22Rv1 (cell line): ENCODE results near the gene APBA2.

Experiments
- H3K27ac ChIP-seq: fragments of 450-650 bp; 2 replicates; pipeline ENCODE4 v1.5.1; 2017
- ZFX ChIP-seq: fragments of 450-650 bp; IDR thresholded peaks from 2 replicates; pipeline ENCODE4 v1.6.1; 2017; ENCODE audit warnings: antibody characterized with exemption, borderline replicate concordance
- TF ChIP-seq, protein P1 (sequence below): fragments of 450-650 bp; IDR thresholded peaks from 2 replicates; pipeline ENCODE4 v1.5.1; 2017; ENCODE audit warnings: mild to moderate bottlenecking

APBA2 gene

DNA sequence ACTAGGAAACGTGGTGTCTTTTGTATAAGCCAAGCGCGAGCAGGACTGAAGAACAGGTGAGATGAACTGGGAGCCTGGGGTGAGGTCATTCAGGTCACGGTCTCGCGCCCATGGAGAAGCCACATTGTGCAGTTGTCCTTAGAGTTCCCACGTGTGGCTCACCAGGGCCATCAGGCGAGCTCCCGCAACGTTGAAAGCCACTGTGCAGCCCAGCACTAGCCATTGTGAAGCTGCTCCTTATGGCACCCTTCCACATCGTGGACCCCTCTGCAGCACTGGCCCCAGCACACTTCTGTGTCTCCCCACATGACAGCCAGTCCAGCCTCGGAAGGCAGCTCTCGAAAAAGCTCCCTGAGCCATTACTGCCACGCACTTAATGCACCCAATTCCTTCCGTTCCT, 7.6 kb upstream of the APBA2 start:
- TF ChIP-seq, protein P1, sequence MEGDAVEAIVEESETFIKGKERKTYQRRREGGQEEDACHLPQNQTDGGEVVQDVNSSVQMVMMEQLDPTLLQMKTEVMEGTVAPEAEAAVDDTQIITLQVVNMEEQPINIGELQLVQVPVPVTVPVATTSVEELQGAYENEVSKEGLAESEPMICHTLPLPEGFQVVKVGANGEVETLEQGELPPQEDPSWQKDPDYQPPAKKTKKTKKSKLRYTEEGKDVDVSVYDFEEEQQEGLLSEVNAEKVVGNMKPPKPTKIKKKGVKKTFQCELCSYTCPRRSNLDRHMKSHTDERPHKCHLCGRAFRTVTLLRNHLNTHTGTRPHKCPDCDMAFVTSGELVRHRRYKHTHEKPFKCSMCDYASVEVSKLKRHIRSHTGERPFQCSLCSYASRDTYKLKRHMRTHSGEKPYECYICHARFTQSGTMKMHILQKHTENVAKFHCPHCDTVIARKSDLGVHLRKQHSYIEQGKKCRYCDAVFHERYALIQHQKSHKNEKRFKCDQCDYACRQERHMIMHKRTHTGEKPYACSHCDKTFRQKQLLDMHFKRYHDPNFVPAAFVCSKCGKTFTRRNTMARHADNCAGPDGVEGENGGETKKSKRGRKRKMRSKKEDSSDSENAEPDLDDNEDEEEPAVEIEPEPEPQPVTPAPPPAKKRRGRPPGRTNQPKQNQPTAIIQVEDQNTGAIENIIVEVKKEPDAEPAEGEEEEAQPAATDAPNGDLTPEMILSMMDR: no peak
- TF ChIP-seq ZFX: no peak
- H3K27ac ChIP-seq: no peak overlapping the region

DNA sequence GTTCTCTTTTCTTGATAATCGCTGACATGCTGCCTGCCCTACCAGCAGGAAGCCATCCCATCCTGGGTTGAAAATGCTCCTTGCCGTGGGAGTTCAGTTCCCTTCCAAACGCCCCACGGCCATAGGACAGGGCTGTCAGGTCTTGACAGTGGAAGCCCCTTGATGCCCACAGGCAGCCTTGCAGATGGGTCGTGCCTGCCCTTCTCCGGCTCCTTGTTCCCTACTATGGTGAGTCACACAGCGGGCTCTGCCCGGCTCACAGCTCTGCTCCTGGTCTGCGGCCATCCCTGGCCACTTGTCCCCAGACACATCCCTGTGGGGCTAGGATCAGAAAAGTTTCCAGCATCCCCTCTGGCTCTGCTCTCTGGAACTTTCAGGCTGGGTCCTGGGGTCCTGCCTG, 6.2 kb upstream of the APBA2 start:
- TF ChIP-seq ZFX: no peak
- TF ChIP-seq, protein P1: no peak
- H3K27ac ChIP-seq: no peak overlapping the region

DNA sequence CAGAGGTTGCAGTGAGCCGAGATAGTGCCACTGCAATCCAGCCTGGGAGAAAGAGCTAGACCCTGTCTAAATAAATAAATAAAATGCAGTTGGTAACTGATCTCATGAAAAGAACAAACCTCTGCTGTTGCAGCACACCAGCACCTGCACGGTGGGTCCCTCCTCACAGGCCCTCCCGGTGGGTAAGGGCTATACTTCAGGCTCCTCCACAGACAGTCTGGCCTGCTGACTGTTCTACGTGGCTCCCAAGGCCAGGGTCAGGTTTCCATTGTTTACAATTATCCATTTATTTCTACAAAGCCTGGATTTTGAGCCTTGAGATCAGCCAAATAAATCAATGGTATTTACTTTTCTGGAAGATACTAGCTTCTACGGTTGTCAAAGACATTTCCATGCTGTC, 5.1 kb upstream of the APBA2 start:
- H3K27ac ChIP-seq: no peak overlapping the region
- TF ChIP-seq, protein P1: no peak
- no peak for TF ChIP-seq ZFX

DNA sequence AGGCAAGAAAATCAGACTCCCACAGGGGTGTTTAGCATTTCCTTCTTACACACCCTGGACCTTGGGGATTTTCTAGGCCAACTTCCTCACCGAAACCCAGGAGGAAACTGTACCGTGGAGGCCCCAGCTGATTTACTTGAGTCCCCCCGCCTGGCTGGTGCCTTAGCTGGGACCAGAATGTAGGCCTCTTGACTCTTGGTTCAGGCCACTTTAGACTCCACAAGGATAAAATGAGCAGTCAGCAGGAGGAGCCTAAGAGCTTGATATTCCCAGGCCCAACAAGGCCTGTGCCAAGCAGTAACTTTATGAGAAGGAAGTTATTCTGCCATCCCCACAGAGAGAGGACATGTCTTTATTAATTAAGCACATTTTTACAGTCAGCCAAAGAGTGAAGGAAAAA, 4.6 kb upstream of the APBA2 start:
- no peak for TF ChIP-seq ZFX
- TF ChIP-seq, protein P1: no peak
- no peak overlapping the region for H3K27ac ChIP-seq

DNA sequence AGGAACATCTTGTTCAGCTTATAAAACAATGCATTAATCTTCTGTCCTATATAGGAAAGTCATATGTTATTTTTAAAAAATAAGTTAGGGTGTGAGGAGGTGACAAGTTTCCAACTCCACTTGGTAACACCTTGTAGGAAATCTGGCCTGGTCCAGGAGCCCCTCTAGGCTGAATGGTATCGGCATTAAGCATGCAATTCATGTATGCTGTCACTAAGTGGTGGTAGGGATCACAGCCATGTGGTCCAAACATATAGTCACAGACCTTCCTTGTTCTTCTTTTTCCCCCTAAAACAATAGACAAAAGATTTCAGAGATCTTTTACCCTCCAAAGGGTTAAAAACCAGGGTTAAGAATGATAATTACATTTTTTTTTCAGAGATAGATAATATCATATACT, 4.2 kb upstream of the APBA2 start:
- TF ChIP-seq, protein P1: 0 out of 2 replicates have a peak, but pooled peaks have one; percentile 6
- TF ChIP-seq ZFX: no peak
- H3K27ac ChIP-seq: no peak overlapping the region

DNA sequence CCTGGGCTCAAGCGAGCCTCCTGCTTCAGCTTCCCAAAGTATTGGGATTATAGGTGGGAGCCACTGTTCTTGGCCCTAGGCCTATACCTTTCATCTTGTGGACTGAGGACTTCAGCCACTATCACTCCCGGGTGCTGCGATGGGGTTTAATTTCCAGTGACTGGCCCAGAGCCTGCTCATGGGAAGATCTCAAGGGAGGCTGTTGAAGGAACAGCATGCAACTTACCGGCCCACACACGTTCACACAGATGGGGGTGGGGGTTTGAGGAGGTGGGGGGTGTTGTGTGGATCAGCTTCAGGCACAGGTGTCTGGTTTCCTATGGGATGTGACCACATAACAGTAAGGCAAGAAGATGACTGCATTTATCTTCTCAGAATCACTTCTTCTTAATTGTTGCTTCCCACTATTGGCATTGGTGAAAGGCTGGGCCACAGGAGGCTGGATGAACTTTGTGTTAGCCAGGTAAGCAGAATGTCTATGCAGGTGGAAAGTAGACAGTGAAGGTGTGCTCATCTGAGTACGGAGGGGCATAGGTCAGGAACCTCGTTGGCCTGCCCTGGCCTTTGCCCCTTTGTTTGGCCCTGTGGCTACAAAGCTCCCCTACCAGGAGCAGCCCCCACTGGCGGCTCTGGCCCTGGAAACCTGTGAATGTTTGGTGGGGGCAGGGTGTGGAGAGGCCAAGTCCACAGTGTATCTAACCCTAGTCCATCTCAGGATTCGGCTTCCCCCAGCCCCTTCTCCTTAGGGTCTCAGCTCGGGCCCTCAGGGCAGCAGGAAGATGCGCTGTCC, 1.4 kb upstream of the APBA2 start:
- H3K27ac ChIP-seq: no peak overlapping the region
- no peak for TF ChIP-seq ZFX
- TF ChIP-seq, protein P1: no peak

DNA sequence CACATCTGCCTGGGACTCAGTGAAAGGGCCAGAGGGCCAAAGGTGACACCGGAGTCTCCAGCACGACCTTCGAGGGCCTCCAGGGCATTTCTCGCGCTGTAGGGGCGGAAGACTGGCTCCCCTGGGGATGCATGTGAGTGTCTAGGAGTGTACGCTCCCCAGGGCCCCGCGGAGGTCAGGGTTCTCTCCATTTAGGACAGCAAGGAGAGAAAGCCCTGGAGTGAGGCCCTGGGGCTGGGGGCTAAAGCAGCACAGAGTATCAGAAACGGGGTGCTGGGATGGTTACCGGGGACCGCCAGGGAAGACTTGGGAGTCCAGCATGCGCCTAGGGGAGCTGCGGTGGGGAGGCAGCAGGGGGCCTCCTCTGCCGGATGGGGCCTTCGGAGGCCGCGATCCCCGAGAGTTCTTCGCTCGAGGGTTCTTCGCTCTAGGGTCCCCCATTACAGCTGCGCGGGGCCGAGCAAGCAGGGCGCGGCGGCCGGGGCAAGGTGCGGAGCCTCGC, 595 bp upstream of the APBA2 start:
- TF ChIP-seq ZFX: no peak
- TF ChIP-seq, protein P1: no peak
- H3K27ac ChIP-seq: no peak overlapping the region
